Measurements from ENCODE around the gene ELP4.
"Not testable (repeated sequence)": the region's sequence is repeated elsewhere in the genome, so short reads cannot be mapped to it uniquely, and the experiment has no call there.

Gene ELP4

GRCh38 chr11:31711137-31711536, 201.6 kb downstream of the ELP4 start:
- DNase-seq (ENCODE audit: low read depth): no peak

GRCh38 chr11:31712851-31713250, 203.3 kb downstream of the ELP4 start:
- no peak for DNase-seq (ENCODE audit: low read depth)

GRCh38 chr11:31714840-31715239, 205.3 kb downstream of the ELP4 start:
- no peak for DNase-seq (ENCODE audit: low read depth)

- DNase-seq (ENCODE audit: low read depth): no peak
Measured at GRCh38 chr11:31720225-31720624, 210.7 kb downstream of the ELP4 start.

GRCh38 chr11:31720671-31721365, 211.3 kb downstream of the ELP4 start:
- no peak for DNase-seq (ENCODE audit: low read depth)

GRCh38 chr11:31722754-31723153, 213.2 kb downstream of the ELP4 start:
- DNase-seq (ENCODE audit: low read depth): no peak

- DNase-seq (ENCODE audit: low read depth): no peak
Measured at GRCh38 chr11:31725176-31725575, 215.6 kb downstream of the ELP4 start.

GRCh38 chr11:31728432-31728831, 218.9 kb downstream of the ELP4 start:
- no peak for DNase-seq (ENCODE audit: low read depth)

- no peak for DNase-seq (ENCODE audit: low read depth)
Measured at GRCh38 chr11:31740131-31740530, 230.6 kb downstream of the ELP4 start.

GRCh38 chr11:31740731-31741368, 231.3 kb downstream of the ELP4 start:
- DNase-seq (ENCODE audit: low read depth): not testable (repeated sequence)

- DNase-seq (ENCODE audit: low read depth): no peak
Measured at GRCh38 chr11:31747581-31747980, 238.0 kb downstream of the ELP4 start.

- DNase-seq (ENCODE audit: low read depth): no peak
Measured at GRCh38 chr11:31757260-31757835, 247.8 kb downstream of the ELP4 start.

- DNase-seq (ENCODE audit: low read depth): no peak
Measured at GRCh38 chr11:31761636-31762035, 252.1 kb downstream of the ELP4 start.

GRCh38 chr11:31763296-31763695, 253.7 kb downstream of the ELP4 start:
- DNase-seq (ENCODE audit: low read depth): no peak

GRCh38 chr11:31764261-31764660, 254.7 kb downstream of the ELP4 start:
- DNase-seq (ENCODE audit: low read depth): no peak

- DNase-seq (ENCODE audit: low read depth): no peak
Measured at GRCh38 chr11:31764766-31765165, 255.2 kb downstream of the ELP4 start.

GRCh38 chr11:31767066-31767465, 257.5 kb downstream of the ELP4 start:
- DNase-seq (ENCODE audit: low read depth): no peak

- DNase-seq (ENCODE audit: low read depth): no peak
Measured at GRCh38 chr11:31767685-31768084, 258.1 kb downstream of the ELP4 start.

- no peak for DNase-seq (ENCODE audit: low read depth)
Measured at GRCh38 chr11:31768749-31769640, 259.4 kb downstream of the ELP4 start.

GRCh38 chr11:31770011-31770700, 260.6 kb downstream of the ELP4 start:
- no peak for DNase-seq (ENCODE audit: low read depth)

GRCh38 chr11:31772412-31772811, 262.8 kb downstream of the ELP4 start:
- DNase-seq (ENCODE audit: low read depth): no peak

- no peak for DNase-seq (ENCODE audit: low read depth)
Measured at GRCh38 chr11:31779374-31779791, 269.8 kb downstream of the ELP4 start.
